Caco-2 (cell line): ENCODE measurements around the gene PRICKLE1. TPM values are rescaled to one million over a fixed set of nuclear protein-coding genes. Genes with fewer than 3 reads are reported as not detected.

Source experiments
- BruUV-seq: library from RNA; stranded (reverse); fragments of 400-500 nt; replicated peaks from 2 replicates; lab custom pipeline; 2021; lab: Mats Ljungman, UMichigan
- CTCF ChIA-PET: fragments of 300-600 bp; sonication (Branson Sonifier 250); formaldehyde crosslinking; loops from one replicate; lab custom pipeline; 2022; ENCODE audit warnings: antibody characterized with exemption; lab: Charles Lee
- POLR2A ChIA-PET: fragments of 300-600 bp; sonication (Branson Sonifier 250); formaldehyde crosslinking; loops from one replicate; lab custom pipeline; 2022; ENCODE audit warnings: antibody characterized with exemption; lab: Charles Lee
- DNase-seq, 2 experiments: peaks; one replicate each; pipeline versions ENCODE4 v3.0.0 to v3.0.0-alpha.2; 2020 to 2022
- H3K27me3 ChIP-seq: replicated peaks from 2 replicates; pipeline ENCODE4 v1.6.0; 2011; ENCODE audit warnings: low read length; ENCODE audit not compliant: control insufficient read depth, insufficient read depth
- H3K36me3 ChIP-seq: 2 replicates; pipeline ENCODE4 v1.5.1; 2011; ENCODE audit warnings: low read length; ENCODE audit not compliant: control insufficient read depth, insufficient read depth
- H3K4me1 ChIP-seq: fragments of 250-450 bp; sonication (Bioruptor Pico); 2 replicates; pipeline ENCODE4 v1.5.1; 2020; ENCODE audit warnings: mild to moderate bottlenecking
- H3K4me3 ChIP-seq: 2 replicates; pipeline ENCODE4 v1.5.1; 2011; ENCODE audit warnings: low read depth, mild to moderate bottlenecking, control low read depth, low read length
- H3K9me3 ChIP-seq: fragments of 250-450 bp; sonication (Bioruptor Pico); 2 replicates; pipeline ENCODE4 v1.5.1; 2020; ENCODE audit warnings: mild to moderate bottlenecking, moderate library complexity
- H3K27ac Mint-ChIP-seq: one replicate; pipeline ENCODE4 v1.8.0; 2022; ENCODE audit warnings: mixed read lengths; ENCODE audit not compliant: unreplicated experiment
- H3K27me3 Mint-ChIP-seq: one replicate; pipeline ENCODE4 v1.8.0; 2022; ENCODE audit warnings: mixed read lengths; ENCODE audit not compliant: insufficient read depth, unreplicated experiment
- H3K36me3 Mint-ChIP-seq: one replicate; pipeline ENCODE4 v1.8.0; 2022; ENCODE audit warnings: mild to moderate bottlenecking, mixed read lengths; ENCODE audit not compliant: insufficient read depth, unreplicated experiment
- H3K4me1 Mint-ChIP-seq: one replicate; pipeline ENCODE4 v1.8.0; 2022; ENCODE audit warnings: low read depth, mixed read lengths; ENCODE audit not compliant: unreplicated experiment
- H3K4me3 Mint-ChIP-seq: one replicate; pipeline ENCODE4 v1.8.0; 2022; ENCODE audit warnings: mild to moderate bottlenecking, moderate library complexity, mixed read lengths; ENCODE audit not compliant: unreplicated experiment
- H3K9me3 Mint-ChIP-seq: one replicate; pipeline ENCODE4 v1.8.0; 2022; ENCODE audit warnings: mixed read lengths; ENCODE audit not compliant: unreplicated experiment
- CTCF ChIP-seq, 2 experiments: fragments of 200-600 bp in 1 of 2; IDR thresholded peaks; 1 replicate in 1 of 2; 2 replicates in 1 of 2; pipeline versions ENCODE4 v1.5.1 to v1.8.0; 2011 to 2022; ENCODE audit warnings: antibody characterized with exemption in 1 of 2, control low read depth in 1 of 2, inconsistent platforms in 1 of 2, low read depth in 1 of 2, low read length in 1 of 2, mild to moderate bottlenecking in 1 of 2, moderate library complexity in 1 of 2; ENCODE audit not compliant: insufficient read depth in 1 of 2, severe bottlenecking in 1 of 2, unreplicated experiment in 1 of 2
- intact Hi-C: fragments of 100-400 bp; cut with micrococcal nuclease; formaldehyde crosslinking; loops from one replicate; pipeline ENCODE4 v1.10.0; 2022; ENCODE audit not compliant: unreplicated experiment
- total RNA-seq: library from RNA; stranded (reverse); gene quantifications from 2 replicates; pipeline ENCODE4 v1.2.3, GENCODE V29; 2022

Gene PRICKLE1
- total RNA-seq, 1 experiment from 2014 or later: 4.5 TPM

- Mint-ChIP-seq H3K36me3 (peaks cover 6% of the 10 kb centered on the region), H3K27ac (no peak overlapping the region), H3K4me3 (no peak overlapping the region), H3K27me3 (peaks cover 3% of the 10 kb centered on the region), H3K9me3 (no peaks in the 10 kb centered on the region), H3K4me1 (no peaks in the 10 kb centered on the region)
- H3K9me3 ChIP-seq: no peaks in the 10 kb centered on the region
- no peaks in the 10 kb centered on the region for H3K27me3 ChIP-seq
- BruUV-seq: no TSS peak
- H3K36me3 ChIP-seq: no peaks in the 10 kb centered on the region
- CTCF ChIA-PET: no interaction called here
- H3K4me3 ChIP-seq: no peak overlapping the region
- POLR2A ChIA-PET: no interaction called here
- no peak for TF ChIP-seq CTCF (IDR thresholded peaks at IDR 0.05; ENCODE audit: insufficient read depth in 1 of 2, low read depth in 1 of 2, low read length in 1 of 2, severe bottlenecking in 1 of 2, unreplicated experiment in 1 of 2)
- DNase-seq: no peak
- H3K4me1 ChIP-seq: no peaks in the 10 kb centered on the region
- intact Hi-C loops: no loop called here
These were observed 18.1 kb upstream of the PRICKLE1 start for GRCh38 chr12:42607584-42608058.

GRCh38 chr12:42606471-42606870 is 16.9 kb upstream of the PRICKLE1 start:
- intact Hi-C loops: no loop called here
- ChIA-PET POLR2A (no interaction called here), CTCF (no interaction called here)
- H3K36me3 ChIP-seq: no peaks in the 10 kb centered on the region
- Mint-ChIP-seq H3K4me1 (no peaks in the 10 kb centered on the region), H3K27ac (no peak overlapping the region), H3K36me3 (peaks cover 3% of the 10 kb centered on the region), H3K27me3 (peaks cover 3% of the 10 kb centered on the region), H3K9me3 (no peaks in the 10 kb centered on the region), H3K4me3 (no peak overlapping the region)
- no TSS peak for BruUV-seq
- DNase-seq: no peak
- no peak for TF ChIP-seq CTCF (IDR thresholded peaks at IDR 0.05; ENCODE audit: insufficient read depth in 1 of 2, low read depth in 1 of 2, low read length in 1 of 2, severe bottlenecking in 1 of 2, unreplicated experiment in 1 of 2)
- no peaks in the 10 kb centered on the region for H3K27me3 ChIP-seq
- H3K9me3 ChIP-seq: no peaks in the 10 kb centered on the region
- no peak overlapping the region for H3K4me3 ChIP-seq
- no peaks in the 10 kb centered on the region for H3K4me1 ChIP-seq

GRCh38 chr12:42605685-42606084 is 16.1 kb upstream of the PRICKLE1 start:
- DNase-seq: no peak
- Histone ChIP-seq H3K36me3 (no peaks in the 10 kb centered on the region), H3K4me3 (no peak overlapping the region), H3K9me3 (no peaks in the 10 kb centered on the region), H3K4me1 (no peaks in the 10 kb centered on the region), H3K27me3 (no peaks in the 10 kb centered on the region)
- BruUV-seq: no TSS peak
- H3K9me3 Mint-ChIP-seq: no peaks in the 10 kb centered on the region
- no peak overlapping the region for H3K27ac Mint-ChIP-seq
- H3K4me1 Mint-ChIP-seq: no peaks in the 10 kb centered on the region
- CTCF ChIA-PET: no interaction called here
- H3K4me3 Mint-ChIP-seq: no peak overlapping the region
- H3K27me3 Mint-ChIP-seq: peaks cover 4% of the 10 kb centered on the region
- no peaks in the 10 kb centered on the region for H3K36me3 Mint-ChIP-seq
- POLR2A ChIA-PET: no interaction called here
- no peak for TF ChIP-seq CTCF (IDR thresholded peaks at IDR 0.05; ENCODE audit: insufficient read depth in 1 of 2, low read depth in 1 of 2, low read length in 1 of 2, severe bottlenecking in 1 of 2, unreplicated experiment in 1 of 2)
- intact Hi-C loops: no loop called here
